Glomerular endothelial cell (primary cell): ENCODE measurements around the gene DCK. TPM values are rescaled to one million over a fixed set of nuclear protein-coding genes. Genes with fewer than 3 reads are reported as not detected.
"Not testable (repeated sequence)": the region's sequence is repeated elsewhere in the genome, so short reads cannot be mapped to it uniquely, and the experiment has no call there.

Source experiments
- DNase-seq: peaks from one replicate; pipeline ENCODE4 v3.0.0-alpha.2; 2011; ENCODE audit warnings: low read depth, low spot score; ENCODE audit errors: extremely low read depth
- total RNA-seq: library from RNA; depleted of rRNA; stranded (reverse); fragments of >200 nt; gene quantifications from 2 replicates; pipeline ENCODE4 v1.2.3, GENCODE V29; 2015

DCK gene
- total RNA-seq, 1 donor from 2014 or later, result 26.8 TPM

- not testable (repeated sequence) for DNase-seq
Measured at GRCh38 chr4:70999639-71000038, 6.2 kb downstream of the DCK start.

- not testable (repeated sequence) for DNase-seq
Measured at GRCh38 chr4:71001363-71001762, 7.9 kb downstream of the DCK start.

GRCh38 chr4:71004281-71004851 lies 10.9 kb downstream of the DCK start:
- no peak for DNase-seq

DNA sequence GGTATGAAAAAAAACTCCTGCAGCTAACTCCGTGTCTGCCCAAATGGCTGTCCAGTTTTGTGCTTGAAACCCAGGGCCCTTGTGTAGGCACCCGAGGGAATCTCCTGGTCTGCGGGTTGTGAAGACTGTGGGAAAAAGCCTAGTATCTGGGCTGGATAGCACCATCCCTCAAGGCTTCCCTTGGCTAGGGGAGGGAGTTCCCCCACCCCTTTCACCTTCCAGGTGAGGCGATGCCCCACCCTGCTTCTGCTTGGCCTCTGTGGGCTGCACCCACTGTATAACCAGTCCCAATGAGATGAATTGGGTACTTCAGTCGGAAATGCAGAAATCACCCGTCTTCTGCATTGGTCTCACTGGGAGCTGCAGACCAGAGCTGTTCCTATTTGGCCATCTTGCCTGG lies 11.6 kb downstream of the DCK start:
- not testable (repeated sequence) for DNase-seq

- no peak for DNase-seq
Measured at GRCh38 chr4:71006203-71006907, 12.9 kb downstream of the DCK start.

DNA sequence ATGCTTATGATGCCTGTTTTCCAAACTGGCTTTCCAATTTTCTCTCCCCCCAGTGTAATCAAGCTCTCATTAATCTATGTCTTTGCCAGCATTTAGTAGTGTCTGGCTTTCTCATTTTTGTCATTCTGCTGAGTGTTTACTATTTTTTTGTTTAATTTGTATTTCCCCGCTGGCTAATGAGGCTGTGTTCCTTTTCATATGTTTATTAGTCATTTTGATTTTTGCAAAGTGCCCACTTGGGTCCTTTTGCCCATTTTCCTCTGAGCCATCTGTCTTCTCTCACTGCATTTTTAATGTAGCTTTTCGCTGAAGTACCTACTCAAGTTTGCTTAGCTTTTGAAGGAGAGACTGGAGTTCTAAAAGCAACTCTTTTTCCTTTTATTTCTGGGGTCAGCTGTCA lies 14.7 kb downstream of the DCK start:
- no peak for DNase-seq

GRCh38 chr4:71009086-71009485 lies 15.6 kb downstream of the DCK start:
- no peak for DNase-seq

GRCh38 chr4:71009890-71010588 lies 16.6 kb downstream of the DCK start:
- no peak for DNase-seq

DNA sequence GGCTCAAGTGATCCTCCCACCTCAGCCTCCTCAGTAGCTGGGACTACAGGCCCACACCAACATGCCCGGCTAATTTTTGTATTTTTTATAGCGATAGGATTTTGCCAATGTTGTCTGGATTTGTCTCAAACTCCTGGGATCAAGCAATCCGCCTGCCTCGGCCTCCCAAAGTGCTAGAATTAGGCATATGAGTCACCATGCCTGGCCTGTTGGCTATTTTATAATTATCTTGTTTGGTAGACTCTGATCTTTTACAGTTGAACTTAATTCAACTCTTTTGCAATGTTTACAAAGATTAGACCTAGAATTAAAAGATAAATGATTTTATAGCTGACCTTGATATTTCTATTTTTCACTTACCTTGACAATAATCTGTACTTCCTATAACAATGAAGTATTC lies 18.0 kb downstream of the DCK start:
- no peak for DNase-seq

GRCh38 chr4:71017391-71017790 lies 23.9 kb downstream of the DCK start:
- DNase-seq, result not testable (repeated sequence)

DNA sequence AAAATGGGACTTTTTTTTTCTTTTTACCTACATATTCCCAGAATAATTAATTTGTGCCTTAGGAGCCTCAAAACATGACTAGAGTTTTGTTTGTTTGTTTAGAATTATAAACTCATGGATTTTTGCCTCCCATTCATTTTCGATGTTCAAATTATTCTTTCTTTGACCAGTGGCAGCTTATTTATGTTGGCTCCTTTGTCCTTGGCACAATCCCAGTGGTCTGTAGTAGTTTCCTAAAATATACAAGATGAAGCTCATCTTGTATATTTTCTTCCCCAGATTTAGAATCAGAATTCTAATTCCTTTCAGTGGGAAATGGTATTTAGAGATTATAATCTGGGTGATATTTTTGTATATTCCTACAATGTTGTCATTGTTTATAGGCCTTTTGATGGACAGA lies 27.2 kb downstream of the DCK start:
- no peak for DNase-seq

- no peak for DNase-seq
Measured at GRCh38 chr4:71025654-71026053, 32.2 kb downstream of the DCK start.

GRCh38 chr4:71026086-71026485 lies 32.6 kb downstream of the DCK start:
- peak; percentile 67 for DNase-seq

DNA sequence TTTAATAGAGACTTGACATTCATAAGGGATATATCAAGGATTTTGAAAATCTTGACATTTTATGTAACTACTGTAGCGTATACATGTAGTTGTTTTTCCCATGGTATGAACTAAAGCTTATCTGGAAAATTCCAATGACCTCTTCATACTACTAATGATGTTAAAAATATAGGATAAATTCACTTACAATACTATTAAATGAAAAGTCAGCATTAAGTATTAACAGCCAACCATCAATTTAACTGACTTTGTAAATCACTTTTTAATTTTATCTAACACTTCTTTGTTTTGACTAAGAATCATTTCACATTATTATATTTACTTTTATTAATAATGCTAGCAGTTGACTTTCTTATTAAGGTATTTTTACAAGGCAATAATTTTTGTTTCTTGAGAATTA lies 34.2 kb downstream of the DCK start:
- DNase-seq, result no peak

DNA sequence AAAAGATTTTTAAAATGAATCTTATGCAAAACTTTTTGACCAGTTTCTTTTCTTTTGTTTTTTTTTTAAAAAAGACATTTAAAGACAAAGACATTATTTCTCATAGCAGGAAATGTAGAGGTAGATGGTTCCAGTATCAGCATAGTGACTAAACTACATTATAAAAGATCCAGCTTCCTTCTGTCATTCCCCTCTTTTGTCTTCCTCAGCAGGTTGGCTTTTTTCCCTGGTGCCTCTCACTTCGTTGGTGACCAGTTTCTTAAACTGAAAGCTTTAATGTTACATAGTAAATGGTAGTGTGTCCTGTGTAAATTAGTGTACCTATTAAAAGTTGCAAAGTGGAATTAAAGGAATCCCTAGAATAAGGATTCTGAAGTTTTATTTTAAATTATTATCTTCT lies 36.1 kb downstream of the DCK start:
- DNase-seq, result no peak

- not testable (repeated sequence) for DNase-seq
Measured at GRCh38 chr4:71032106-71032505, 38.7 kb downstream of the DCK start.

- DNase-seq, result no peak
Measured at GRCh38 chr4:71045256-71045655, 51.8 kb downstream of the DCK start.

GRCh38 chr4:71049395-71049794 lies 55.9 kb downstream of the DCK start:
- no peak for DNase-seq

GRCh38 chr4:71050809-71051208 lies 57.4 kb downstream of the DCK start:
- no peak for DNase-seq

GRCh38 chr4:71052034-71052433 lies 58.6 kb downstream of the DCK start:
- no peak for DNase-seq

DNA sequence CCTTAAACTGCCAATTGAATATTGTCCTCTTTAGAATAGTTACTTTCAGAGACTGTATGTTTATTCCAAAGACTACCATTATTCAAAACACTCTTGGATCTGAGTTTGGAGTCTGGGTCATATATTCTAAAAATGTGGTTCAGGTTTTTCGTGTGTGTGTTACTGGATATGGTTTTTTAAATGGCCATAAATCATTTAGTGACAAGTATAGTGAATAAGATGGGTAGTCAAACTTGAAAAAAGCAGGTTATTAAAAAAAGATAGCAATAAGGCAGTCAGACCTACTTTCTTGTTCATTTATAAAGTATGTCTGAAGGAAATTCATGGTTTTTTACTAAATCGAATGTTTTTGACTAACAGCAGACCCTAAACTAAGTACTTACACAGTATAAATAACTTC lies 59.3 kb downstream of the DCK start:
- no peak for DNase-seq

- not testable (repeated sequence) for DNase-seq
Measured at GRCh38 chr4:71053613-71054012, 60.2 kb downstream of the DCK start.
